ENCODE measurements around the gene LDLRAD3.

Gene LDLRAD3

GRCh38 chr11:36109850-36110606, 166.2 kb downstream of the LDLRAD3 start:
- DNase-seq, result no peak

- no peak for DNase-seq
Measured at GRCh38 chr11:36110668-36111410, 167.0 kb downstream of the LDLRAD3 start.

DNA sequence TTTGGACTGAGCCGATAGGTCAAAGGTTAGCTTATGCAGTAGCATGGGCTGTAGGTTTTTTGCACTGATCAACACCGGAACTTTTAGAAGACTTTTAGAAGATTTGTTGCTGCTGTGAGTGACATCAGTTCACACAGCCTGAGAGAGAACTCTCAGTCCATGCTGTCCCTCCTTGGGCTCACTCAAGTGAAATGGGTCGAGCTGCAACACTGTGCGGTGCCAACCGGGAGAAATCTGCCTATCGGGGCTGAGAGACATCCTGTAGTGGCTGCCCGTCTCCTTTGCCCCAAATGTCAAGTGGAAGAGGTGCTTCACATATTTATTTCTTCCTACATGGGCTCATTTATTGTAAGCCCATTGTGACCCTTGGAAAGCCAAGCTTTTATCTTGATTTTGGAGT, 170.2 kb downstream of the LDLRAD3 start:
- no peak for DNase-seq

DNA sequence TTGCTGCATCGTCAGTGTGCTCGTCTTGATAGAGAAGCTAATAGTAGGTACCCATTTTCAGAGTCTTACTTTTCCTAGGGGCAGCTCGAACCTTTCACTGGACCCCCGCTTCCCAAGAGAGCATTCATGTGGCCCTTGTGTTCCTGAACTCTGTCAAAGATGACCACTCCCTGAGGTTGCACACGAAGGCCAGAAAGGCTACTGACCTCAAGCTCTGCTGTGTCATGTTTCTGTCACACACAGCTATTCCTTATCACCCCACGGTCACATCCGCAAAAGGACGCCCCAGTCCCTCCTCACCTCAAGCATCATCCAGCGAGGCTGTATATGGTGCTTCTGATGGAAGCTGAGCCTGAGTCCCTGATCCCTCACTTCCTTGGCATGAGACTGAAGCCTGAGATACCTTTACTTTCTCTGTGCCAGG, 171.5 kb downstream of the LDLRAD3 start:
- no peak for DNase-seq

- DNase-seq, result no peak
Measured at GRCh38 chr11:36116161-36116560, 172.3 kb downstream of the LDLRAD3 start.

- DNase-seq, result no peak
Measured at GRCh38 chr11:36118084-36118483, 174.2 kb downstream of the LDLRAD3 start.

- no peak for DNase-seq
Measured at GRCh38 chr11:36119300-36119699, 175.4 kb downstream of the LDLRAD3 start.

DNA sequence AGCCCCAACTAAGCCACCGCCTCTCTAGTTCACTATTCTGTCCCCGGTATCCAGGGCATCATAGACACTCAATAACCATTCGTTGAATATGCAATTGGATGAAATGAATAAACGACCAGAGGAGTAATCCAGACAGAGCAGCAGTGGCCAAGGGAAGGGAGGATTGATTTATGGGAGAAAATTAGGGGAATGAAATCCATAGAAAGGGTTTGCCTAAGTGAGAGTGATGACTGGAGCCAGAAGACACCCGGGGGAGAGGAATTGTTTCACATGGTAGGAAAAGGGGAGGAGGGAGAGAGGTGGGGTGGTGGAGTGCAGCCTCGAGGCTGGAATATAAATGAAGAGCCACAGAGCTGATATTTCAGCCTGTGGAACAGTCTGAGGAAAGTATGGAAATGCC, 177.2 kb downstream of the LDLRAD3 start:
- no peak for DNase-seq

DNA sequence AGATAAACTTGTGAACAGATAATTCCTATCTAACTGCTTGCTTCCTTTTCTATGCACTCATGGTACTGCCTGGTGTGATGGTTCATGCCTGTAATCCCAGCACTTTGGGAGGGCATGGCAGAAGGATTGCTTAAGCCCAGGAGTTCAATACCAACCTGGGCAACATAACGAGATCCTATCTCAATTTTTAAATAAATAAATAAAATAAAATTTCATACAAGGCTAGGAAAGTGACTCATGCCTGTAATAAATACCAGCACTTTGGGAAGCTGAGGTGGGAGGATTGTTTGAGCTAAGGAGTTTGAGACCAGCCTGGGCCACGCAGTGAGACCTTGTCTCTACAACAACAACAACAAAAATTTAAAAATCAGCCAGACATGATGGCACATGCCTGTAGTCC, 178.8 kb downstream of the LDLRAD3 start:
- DNase-seq, result no peak

DNA sequence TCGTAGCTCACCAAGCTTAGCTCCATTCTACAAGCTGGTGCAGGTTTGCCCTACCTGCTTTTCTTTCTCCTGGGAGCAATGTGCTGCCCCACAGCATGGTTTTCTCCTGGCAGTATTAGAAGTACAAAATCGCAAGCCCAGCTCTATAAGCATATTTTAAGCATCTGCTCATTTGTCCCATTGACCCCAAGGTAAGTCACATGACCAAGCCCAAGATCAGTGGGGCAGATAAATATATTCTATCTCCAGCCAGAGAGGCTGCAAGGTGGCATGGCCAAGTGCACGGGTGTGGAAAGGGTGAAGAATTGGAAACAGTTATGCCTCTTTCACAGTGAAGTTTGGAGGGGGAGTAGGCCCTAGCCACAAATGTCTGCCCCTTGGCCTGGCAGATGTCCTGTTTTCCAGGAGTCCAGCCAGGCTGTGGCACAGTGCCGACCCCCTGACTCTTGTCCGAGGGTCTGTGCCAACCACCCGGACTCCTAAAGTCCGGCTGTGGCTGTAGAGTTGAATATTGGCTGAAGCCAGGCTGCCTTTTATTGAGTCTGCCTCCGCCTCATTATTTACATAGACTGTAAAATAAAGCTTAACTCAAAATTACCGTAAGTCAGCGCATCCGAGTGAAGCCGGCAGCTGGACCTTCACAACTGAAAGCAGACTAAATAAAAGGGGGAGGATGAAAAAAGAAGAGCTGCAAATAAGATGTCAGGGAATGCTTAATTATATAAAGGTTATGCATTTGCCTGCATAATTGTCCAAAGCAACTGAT, 179.7 kb downstream of the LDLRAD3 start:
- DNase-seq, result no peak

DNA sequence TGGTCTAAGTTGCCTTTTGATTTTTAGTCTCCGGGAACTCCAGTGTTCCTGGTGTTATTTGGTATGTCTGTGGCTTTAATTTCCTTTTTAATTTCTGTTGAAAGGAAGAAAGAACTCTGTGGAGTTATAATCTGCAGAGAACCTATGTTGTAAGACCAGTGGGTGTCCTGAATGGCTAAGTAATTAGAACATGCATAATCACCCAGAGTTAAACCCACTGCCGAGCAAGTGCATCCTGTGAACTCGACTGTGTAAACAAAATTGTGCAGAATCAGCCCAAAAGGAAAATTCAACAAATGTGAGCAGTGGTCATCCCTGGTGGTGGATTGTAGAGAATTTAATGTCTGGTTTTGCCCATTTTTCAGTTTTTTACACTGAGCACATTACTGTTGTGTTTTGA, 182.8 kb downstream of the LDLRAD3 start:
- no peak for DNase-seq

DNA sequence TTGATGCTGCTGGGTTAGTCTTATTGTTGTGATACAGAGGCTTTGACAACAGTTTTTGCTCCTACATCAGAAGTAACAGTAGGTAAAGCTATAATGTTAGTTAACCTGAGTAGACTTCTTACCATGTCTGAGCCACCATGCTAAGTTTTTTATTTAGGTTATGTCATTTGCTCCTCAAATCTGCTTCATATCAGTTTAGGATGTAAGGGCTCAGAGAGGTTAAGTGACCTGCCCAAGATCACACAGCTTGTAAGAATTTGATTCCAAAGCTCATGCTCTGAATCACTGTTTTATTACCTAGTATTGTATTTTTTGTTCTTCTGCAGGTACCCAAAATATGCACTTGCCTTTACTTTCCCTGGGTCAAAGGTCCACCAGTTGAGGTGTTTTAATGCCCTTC, 183.7 kb downstream of the LDLRAD3 start:
- no peak for DNase-seq

DNA sequence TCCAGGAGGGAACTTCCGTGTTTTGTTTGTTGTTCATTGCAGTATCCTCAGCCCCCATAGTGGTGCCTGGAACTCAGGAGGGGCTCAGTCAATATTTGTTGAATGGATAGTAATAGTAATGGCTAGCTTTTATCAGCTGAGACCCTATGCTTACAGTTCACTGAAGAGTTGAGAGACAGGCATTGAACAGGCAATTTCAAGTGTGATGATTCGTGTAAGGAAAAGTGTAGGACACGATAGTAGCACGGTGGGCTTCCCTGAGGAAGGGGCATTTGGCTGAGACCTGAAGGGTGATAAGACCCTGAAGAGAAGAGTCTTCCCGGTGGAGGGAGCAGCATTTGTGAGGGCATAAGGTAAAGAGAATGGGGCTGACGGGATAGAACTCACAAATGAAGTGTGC, 186.1 kb downstream of the LDLRAD3 start:
- no peak for DNase-seq

DNA sequence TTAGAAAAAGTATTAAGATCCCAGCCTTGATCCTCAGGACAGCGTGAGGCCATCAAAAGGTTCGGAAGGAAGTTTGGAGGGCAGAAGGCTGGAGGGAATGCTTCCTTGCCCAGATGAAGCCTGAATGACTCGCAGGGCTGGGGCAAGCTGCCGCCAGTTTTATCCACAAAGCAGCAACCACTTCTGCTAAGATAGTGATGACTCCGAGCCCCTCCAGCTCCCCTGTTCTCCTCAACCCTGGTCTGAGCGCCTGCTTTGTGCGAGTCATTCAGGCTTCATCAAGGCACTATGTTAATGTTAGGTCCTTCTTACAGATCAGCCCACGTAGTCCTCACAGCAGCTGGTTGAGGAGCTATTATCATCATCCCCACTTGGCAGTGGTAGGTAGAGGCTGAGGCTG, 186.5 kb downstream of the LDLRAD3 start:
- no peak for DNase-seq

DNA sequence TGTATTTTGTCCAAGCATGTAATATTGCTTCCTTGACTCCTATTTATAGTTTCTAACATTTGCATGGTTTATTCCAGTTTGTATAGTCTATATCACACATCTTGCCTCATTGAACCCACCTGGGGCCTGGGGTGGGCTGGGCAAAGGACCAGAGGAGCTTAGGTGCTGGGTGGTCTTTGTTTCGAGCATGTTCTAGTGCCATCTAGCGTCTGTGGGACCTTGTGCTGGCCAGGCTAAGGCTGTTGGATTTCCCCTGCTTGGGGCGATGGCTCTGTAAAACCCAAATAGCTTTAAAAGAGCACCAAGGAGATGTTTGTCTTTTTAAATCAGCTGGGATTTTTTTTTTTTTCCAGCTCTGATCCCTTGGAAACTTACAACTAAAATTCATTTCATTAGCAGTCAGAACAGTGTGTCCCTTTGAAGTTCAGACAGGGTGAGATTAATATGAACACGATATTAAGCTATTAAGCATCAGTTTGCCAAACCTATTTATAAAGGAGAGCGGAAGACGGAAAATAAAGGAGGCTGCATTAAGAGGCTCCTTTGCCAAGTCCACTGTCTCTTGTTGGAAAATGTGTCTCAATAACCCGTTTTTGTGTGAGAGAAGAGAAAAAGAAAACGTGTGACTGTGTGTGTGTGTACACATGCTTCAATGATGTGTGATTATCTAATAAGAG, 188.0 kb downstream of the LDLRAD3 start:
- DNase-seq, result no peak

DNA sequence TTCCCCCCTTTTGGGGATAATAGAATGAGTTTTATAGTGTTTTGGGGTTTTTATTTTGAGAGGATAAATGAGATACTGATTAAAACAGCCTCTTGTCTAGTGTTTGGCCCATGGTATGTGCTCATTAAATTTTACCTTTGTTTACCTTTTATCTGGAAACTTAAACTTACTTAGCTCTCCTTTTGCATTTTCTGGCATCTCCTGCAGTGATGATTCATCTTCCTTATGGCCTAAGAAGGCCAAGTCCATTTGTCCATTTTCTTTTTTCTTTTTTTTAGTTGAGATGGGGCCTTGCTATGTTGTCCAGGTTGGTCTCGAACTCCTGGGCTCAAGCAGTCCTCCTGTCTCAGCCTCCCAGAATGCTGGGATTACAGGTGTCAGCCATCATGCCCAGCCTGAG, 189.1 kb downstream of the LDLRAD3 start:
- DNase-seq, result no peak

- no peak for DNase-seq
Measured at GRCh38 chr11:36135076-36135475, 191.2 kb downstream of the LDLRAD3 start.

- DNase-seq, result no peak
Measured at GRCh38 chr11:36139767-36140166, 195.9 kb downstream of the LDLRAD3 start.

GRCh38 chr11:36141196-36141953, 197.5 kb downstream of the LDLRAD3 start:
- DNase-seq, result no peak

DNA sequence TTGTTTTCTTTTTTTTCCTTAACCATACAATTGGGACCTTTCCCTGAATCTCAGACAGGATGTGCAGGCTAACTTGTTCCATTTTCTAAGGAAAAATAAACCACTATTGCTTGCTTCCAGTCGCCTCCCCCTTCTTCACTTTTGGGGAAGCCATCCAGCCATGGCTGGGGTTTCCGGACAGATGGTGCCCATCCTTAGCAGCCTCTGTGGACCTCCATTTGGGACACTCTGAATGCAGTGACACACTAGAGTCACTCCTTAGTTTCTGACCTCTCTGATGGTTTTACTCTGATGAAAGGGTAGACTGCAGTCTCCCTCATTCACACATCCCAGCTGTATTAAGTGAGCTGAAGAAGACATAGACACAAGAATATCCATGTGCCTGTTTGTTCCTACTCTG, 198.1 kb downstream of the LDLRAD3 start:
- DNase-seq, result no peak

DNA sequence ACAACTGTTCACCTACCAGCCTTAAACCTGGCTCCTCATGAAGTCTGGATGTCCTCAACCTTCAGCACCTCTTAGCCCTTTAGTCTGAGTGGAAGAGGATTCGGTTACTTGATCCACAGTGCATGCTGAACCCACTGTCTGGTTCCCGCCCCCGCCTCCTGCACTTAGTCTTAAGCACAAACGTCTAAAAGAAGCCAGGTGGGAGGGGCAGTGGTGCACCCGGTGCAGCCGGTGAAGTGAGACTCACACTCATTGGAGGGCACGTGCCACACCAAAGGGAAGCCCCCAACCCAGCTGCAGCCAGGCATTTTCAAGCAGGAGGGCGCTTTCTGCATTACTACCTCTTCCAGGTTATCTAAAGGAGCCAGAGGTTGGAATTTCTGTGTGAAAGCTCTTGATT, 198.6 kb downstream of the LDLRAD3 start:
- DNase-seq, result no peak

DNA sequence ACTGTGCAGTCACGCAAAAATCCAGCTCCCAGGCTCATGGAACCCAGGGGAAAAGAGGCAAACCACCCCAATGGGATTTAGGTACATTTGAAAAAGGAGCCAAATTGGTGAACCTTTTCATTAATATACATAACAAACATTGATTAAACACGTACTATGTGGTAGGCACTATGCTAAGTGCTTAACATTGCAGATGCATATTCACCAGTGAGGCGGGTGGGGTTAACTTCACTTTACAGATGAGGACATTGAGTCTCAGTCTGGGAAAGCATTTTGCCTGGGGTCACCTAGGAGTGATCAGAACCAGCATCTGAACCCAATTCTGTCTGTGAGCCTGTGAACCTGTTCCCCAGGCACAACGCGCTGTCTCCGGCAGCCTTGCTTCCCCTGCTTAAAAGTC, 199.0 kb downstream of the LDLRAD3 start:
- DNase-seq, result no peak
